Stimulated activated CD8-positive, alpha-beta memory T cell treated with anti-CD3 and anti-CD28 coated beads, Interleukin-7, amount 100 ng/mL, for 4 hours (primary cell): Measurements from ENCODE around the gene SRCIN1.

ENCODE experiments used
- DNase-seq, 2 donors: peaks; one replicate each; pipeline ENCODE4 v3.0.0-alpha.2; 2020; ENCODE audit warnings: low read depth in 2 of 2

SRCIN1 gene

DNA sequence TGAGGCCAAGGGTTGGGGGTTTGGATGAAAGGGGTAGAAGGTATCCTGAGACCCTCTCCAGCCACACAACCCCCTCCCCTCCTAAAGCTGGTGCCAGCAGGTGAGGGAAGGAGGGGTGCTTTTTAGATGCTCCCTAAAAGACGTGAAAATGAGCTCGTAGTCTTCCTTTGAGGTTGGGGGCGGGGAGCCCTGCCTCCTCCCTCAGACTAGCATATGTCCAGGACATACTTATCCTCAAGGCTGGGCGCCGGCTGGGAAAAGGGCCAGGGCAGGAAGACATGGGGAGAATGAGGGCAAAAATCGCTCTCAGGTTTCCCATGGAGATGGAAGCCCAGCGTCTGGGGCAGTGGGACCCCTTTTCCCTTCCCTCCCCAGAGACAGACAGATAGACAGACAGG lies 26.7 kb downstream of the SRCIN1 start:
- no peak for DNase-seq

DNA sequence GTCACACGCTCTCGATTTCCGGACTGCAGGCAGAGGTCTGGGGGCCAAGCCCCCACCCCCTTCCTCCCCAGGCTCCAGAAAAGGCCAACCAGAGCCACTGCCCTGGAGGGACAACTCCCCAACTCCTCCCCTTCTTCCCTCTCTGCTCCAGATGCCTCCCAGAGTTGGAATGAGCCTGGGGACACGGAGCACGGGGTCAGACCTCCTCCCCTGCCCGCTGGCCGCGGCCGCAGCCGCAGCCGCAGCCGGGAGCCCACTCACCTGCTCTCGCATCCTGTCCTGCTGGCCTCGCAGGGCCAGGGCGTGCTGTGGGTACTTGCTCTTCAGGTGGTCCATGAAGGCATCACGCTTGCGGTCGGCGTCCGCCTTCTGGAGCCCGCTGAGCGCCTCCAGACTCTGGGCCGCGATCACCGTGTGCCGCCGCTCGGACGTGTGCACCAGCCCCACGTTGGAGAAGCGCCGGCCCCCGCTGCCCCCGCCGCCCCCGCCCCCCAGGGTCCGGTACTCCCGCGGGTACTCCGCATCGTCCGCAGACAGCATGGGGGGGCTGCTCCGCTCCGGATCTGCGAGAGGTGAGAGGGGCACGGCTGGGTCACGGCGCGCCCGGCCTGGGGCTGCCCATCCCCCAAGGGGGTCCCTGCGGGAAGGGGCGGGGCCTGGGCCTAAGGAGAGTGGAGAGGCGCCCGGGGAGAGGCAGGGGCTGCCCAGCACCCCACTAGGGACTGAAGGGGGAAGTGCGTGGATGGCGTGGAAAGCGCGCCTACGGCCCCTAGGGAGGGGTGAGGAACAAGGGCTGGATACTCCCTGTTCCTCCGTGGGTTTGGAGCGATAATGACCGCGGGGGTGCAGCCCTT lies 27.3 kb downstream of the SRCIN1 start:
- no peak for DNase-seq

DNA sequence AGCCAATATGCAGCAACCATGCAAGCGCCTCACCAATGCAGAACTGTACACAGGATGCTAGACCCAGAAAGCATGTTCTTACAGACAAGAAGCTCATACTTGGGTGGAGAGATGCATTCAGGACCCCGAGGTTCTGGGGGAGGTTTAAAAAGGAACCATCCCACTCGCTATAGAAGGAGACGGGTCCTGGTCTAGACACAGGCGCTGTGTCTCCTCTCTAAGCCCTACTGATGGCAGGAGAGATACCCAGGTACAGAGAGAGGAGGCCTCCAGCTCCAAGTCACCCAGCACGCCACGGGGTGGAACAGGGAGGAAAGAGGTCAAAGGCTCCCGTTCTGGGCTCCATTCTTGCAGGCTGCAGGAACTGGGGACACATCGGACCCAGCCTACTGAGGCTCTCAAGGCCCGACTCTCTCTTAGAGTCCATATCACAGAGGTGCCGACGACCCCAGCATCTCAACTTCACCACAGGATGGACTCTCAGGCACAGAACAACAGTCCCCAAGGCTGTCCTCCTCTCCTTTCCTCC lies 28.0 kb downstream of the SRCIN1 start:
- no peak for DNase-seq

DNA sequence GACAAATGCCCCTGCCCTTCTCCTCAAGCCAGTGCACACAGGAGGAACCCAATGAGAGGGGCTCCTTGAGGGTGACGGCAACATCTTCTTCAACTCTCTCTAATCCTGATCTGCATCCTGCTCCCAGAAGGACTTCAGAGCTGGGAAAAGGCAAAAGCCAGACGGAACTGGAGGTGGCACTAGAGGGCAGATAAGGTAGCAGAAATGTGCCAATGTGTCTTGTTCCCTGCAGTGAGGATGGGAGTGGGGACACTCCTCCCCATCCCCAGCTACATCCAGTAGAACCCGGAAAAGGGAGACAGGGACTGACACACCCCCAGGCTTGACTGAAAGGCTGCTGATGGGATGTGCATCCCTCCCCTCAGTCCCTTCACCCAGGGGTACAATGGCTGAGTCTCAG lies 28.5 kb downstream of the SRCIN1 start:
- DNase-seq: no peak

DNA sequence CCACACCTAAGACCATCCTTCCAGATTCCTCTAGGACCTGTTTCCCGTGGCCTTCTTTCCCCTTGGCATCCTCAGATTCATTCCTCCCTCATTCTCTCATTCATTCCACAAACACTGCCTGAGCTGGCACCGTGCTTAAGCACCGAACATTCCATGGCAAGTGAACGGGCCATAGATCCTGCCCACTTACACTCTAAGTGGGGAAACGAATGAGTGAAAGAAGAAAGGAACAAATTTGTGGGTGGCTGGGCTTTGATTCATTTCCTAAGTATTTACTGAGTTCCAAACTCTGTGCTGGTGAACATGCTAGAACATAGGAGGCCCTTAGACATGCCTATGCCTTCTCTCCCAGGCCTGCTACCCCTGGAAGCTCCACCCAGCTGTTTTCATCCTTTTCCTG lies 30.0 kb downstream of the SRCIN1 start:
- no peak for DNase-seq

DNA sequence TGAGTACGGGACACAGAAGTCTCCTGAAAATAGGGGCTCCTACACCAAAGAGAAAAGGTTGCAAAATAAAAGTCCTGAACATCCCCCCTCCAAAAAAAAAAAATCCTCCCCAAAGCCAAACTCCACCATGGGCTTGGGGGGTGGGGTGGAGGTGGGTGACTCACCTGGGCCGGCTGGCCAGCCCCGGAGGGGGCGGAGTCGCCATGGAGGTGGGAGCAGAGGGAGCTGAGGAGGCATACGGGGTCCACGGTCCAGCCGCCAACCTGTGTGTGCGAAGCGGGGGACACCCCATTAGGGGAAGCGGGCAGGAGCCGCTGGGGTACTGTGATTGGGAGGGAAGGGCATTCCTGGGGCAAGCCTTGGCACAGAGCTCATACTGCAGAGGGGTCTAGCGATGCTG lies 31.0 kb downstream of the SRCIN1 start:
- no peak for DNase-seq

DNA sequence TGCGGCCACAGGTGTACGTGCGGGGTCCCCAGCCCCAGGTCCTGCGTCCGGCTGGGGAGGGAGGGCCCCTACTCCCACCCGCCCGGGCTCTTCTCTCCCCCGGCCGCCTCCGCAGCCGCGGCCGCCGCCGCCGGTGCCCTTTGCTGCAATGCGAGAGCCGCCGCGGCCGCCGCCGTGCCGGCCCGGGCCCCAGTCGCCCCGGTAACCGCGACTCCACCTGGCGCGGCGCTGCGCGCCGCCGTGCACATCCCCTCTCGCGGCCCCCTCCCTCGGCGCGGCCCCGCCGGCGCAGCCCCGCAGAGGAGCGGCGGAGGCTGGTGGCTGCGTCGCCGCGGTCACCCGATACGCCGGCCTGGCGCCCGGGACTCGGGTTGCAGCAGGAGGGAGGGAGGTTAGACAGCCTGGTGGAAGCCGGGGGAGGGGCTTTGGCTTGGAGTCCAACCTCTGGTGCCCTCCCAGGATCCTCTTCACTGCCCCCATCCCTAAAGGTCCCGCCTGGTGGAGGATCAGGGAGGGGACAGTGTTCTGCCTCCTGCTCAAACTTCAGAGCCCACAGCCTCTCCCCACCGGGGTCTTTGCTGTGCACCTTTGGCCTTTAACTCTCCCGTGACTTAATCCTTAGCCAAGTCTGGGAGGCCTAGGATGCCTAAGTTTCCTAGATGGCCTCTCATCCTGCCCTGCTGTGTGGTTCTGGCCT lies 32.9 kb downstream of the SRCIN1 start:
- DNase-seq: no peak

DNA sequence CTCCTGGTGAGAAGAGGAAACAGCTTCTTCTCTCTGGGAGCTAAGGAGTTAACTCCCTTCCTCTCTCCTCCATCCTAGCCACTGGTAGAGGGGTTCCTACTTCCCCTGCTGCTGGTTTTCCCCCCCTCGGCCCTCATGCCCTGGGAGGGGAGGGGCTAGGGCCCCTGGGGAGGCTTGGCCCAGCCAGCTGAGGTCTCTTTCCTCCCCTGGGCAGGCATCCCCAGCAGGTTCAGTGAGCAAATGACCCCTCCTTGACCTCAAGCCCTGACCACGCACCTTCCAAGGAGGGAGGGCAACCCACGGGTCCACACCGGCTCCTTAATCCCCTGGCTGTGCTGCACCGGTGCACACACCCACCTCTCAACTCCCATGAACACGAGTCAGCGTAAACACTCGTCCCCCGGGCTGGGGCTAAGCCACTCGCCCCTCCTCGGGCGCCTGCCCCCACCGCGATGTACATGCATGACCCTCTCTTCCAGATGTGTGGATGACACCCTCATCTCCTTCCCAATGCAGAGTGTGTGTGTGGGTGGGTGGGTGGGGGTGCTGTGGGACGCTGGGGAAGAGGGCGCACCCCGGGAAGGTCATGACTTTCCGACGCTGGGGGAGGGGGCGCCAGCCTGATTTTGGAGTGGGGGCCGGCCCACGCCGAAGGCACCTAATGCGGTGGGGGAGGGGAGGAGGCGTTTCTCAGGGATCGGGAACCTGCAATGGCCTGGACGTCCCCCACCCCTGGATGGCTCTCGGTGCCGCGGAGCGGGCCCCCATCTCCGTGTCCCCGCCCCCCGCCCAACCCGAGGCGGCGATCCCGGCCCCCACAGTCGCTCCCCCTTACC lies 33.7 kb downstream of the SRCIN1 start:
- DNase-seq: no peak

DNA sequence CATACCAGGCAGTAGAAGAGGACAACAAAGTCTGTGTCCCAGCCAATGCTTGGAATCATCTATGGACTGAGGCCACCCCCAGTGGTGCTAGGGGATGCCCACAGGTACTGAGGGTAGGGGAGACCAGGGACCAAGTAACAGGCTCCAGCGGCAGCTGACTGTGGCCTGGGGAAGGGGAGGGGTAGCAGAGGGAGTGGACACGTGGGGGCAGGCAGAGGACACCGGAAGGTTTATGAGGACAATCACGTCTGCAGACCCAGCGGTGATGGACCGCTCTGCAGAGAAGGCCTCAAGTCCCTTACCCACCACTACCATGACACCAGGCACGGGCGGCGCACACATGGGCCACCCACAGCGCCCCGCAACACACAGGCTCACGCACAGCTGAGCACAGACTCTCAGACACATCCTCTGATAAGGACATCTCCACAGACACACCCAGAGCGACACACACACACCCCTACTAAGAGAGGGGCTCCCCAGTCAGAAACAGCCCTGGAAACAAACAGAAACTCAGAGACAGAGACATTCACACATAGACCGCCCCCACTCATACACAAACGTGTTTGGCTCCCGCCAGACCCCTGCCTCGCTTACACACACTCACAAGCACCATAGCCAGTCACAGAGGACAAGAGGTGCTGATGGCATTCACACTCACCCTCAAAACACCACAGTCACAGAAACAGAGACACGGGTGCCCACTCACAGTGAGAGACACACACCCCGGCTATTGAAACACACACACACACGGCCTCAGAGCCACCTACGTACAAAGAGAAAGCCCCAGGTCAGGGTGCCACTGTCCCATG lies 35.8 kb downstream of the SRCIN1 start:
- no peak for DNase-seq

DNA sequence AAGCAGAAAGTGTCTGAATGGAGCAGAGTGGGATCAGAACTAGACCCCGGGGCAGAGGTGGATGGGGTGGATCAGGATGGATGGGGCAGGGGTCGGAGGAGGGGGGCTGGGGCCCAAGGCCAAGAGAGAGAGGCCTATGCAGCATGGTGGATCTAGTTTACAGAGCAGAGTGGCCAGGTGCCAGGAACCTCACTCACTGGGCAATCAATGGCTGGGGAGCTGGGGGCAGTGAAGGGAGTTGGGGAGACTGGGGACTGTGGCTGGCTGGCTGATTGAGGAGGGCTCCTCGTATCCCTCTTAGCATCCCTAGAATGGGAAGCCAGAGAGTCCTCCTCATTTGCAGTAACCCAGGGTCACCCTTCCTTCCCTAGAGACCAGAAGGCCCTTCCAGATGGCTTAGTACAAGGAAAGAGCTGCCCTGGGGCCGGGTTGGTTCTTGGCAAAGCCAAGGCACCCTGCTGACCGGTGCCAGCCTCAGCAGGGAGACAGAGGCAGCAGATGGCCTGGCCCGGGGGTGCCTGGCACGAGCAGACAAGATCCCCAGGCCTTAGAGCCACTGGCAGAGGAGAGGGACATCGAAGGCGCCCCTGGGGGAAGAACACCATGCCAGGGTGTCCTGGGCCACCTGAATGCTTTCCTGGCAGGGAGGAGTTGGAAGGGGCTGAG lies 36.8 kb downstream of the SRCIN1 start:
- no peak for DNase-seq

DNA sequence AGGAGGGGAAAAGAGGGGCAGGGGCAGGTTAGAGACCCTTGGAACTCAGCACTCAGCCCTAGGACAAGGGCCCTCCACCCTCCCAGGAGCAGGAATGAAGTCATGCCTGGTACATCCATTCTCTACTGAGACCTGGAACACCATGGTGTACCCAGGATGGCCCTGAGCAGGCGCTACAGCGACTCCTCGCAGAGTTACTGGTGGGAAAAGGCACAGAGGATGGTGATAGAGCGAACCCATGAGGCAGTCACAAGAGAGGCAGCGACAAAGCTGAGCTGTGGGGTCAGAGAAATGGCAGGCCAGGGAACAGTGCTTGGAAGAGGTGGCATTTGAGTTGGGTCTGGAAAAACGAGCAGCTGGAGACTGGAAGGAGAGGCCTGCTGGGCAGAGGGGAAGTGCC lies 37.5 kb downstream of the SRCIN1 start:
- no peak for DNase-seq

DNA sequence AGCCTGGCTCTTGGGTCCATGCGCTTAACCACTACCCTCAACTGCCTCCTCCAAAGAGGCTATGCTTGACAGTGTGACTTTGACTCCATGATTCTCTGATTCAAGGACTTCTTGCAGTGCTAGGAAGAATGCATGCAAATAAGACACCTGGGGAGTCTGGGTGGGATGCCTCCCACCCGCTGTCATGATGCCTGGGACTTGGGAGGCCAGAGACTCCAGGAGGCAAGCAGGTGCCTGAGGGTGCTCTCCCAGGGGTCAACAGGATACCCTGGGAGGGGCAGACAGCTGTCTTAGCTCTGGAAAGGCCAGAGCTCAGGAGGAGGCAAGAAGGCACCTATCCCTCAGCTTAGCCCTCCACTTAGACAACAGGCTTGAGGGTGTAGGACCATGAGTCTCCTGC lies 38.4 kb downstream of the SRCIN1 start:
- no peak for DNase-seq

DNA sequence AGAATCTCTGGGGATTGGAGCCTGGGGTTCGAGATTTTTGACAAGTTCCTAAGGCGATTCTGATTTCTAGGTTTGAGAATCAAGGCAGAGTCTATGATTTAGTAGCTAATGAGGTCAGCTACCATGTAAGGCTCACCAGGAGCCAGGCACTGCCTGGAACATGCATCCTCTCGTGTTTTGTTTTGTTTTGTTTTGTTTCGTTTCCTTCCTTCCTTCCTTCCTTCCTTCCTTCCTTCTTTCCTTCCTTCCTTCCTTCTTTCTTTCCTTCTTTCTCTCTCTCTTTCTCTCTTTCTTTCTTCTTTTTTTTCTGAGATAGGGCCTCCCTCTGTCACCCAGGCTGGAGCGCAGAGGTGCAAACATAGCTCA lies 39.1 kb downstream of the SRCIN1 start:
- no peak for DNase-seq

DNA sequence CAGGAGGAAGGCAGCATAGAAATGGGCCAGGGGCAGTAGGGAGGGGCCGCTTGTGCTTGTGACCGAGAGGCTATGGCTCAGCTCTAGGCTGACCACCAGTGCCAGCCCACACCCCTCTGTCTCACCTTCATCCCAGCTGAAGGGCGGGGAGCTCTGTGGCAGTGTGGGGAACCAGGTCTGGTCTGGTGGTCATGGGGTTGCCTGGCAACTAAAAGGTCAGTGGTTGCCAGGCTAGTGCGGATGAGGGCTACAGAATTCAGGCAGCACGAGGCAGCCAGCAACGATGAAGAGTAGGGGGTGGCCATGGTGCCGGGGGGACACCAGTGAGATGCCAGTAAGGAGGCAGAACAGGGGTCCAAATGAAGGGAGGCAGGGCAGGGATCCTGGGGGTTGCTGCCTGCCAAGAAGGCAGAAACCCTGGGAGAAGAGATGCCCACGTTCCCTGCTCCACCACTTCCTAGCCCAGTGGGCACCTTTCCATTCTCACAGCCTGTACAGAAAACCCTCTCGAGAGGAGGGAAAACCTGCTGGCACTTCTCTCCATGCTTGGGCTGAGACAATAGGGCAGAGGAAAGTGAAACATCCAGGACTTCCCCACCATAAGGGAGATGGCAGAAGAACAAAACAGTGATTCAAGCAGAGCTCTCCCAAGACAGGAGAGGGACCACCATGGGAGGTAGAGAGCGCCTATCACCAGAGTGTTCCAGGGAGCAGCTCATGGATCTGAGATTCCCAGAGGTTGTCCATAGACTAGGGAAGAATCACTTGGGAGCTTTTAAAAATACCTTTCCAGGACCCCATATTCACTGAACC lies 39.7 kb downstream of the SRCIN1 start:
- no peak for DNase-seq

DNA sequence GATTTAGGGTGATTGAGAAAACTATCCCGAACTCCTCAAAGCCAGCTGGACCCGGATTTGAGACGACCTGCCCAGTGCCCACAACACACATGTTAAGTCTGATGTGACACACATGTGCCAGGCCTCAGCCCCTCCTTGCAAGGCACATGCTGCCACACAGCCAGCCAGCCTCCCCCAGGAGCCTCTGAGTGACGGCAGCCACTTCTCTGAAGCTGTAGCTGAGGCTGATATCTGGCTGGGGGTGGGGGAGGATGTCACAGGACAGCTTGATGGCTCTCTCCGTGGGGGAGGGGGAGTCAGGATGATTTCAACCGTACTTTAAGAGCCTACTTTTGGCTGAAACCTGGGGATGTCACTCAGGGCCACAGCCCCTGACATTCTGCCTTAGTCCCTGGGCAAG lies 40.9 kb downstream of the SRCIN1 start:
- DNase-seq: no peak

DNA sequence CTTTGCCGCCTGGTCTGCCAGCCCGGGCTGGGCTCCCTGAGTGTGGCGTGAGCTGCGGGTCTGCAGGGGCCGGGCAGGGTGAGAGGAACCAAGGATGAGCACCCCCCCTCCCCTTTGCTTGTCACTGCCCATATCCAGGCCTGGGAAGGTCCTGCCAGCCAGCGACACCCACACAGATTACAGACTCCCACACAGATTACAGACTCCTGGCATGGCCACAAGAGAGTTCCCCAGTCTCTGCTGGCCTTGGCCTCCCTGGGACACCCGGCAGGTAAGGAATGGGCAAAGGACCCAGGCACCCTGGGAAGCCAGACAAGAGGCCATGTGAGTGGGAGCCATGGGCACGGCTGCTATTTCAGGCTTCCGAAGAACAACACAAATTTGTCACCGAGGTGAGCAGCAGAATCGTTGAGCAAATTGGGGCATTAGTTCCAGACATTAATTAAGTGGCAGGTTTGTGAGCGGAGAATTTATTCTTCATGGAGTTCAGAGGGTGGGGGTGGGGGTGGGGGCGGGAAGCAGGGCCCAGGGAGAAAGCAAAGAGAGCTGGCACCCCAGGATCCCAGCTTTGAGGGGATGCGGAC lies 41.4 kb downstream of the SRCIN1 start:
- DNase-seq: no peak

DNA sequence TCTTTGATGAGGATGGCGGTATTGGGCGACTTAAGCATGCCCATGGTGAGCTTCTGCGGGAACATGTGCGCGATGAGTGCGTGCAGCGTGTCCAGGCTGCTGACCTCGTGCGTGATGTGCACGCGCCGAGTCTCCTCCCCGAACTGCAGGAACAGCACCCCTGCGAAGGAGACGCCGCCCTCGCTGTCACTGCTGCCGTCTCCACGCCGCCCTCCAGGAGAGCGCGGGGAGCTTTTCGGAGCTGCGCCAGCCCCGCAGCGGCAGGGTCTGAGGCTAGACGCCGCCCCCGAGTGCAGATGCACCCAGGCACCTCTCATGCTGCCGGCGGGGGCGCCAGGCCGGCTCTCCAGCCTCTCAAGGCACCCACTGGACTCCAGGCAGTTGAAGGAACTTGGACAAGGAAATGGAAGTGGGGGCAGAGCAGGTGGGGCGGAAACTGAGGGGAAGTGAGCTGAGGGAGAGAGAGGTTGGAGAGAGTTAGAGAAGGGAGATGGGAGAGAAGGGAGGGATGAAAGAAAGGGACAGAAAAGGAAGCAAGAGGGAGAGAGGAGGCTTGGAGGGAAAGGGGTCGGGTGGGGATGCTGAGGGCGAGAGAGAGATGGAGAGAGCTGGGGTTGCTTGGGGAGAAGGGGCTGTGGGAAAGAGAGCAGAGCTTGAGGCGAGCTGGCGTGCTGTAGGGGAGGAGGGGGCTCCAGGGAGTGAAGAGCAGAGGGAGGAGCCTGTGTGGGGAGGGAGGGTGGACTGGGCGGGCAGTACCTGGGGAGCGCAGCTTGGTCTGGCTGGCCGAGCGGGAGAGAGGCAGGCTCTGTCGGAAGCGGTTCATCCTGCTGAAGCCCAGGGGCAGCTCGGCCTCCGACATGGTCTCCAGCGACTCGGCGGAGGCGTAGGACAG lies 42.1 kb downstream of the SRCIN1 start:
- DNase-seq: no peak

DNA sequence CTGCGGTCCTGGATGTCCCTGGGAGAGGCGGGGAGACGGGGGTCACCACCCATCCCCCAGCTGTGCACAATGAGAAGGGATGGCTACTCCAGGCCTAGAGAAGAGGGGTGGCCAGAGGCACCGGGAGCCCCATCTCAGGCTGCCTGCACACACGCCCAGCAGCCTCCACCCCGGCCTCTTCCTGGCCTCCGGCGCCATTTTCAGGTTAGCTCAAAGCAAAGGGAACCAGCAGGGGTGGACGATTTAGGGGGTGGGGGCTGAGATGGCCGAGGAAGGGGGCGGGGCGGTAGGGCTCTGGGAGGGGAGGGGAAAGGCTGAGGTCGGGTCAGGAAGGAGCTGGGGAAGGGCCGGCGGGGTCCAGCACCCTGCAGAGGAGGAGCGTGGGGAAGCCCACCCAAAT lies 42.8 kb downstream of the SRCIN1 start:
- DNase-seq: no peak

DNA sequence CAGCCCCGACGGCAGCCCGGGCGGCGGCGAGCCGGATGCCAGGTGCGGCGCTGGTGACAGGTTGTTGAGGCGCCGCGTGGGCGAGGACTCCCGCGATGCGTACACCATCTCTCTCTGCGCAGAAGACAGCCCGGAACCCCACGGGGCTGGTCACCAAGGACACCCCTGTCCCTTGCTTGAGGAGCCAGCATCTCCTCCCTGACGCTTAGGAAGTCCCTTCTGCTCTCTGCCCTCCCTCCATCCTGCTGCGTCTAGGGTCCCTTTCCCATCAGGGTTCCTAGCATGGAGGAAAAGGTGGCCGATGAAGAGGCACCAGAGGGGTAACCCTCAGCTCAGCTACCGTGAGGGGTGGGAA lies 43.6 kb downstream of the SRCIN1 start:
- DNase-seq: no peak
